ENCODE measurements around the gene HMG20A.

HMG20A gene

GRCh38 chr15:77527831-77528231, 107.1 kb downstream of the HMG20A start:
- H3K4me3 ChIP-seq (ENCODE audit: low read length) = no peak overlapping the region
- DNase-seq (ENCODE audit: low read depth) = no peak
- TF ChIP-seq CTCF (IDR thresholded peaks at IDR 0.05; ENCODE audit: insufficient read depth, low read depth, low read length, missing control alignments) = no peak

GRCh38 chr15:77528290-77528967, 107.7 kb downstream of the HMG20A start:
- H3K4me3 ChIP-seq (ENCODE audit: low read length) = no peak overlapping the region
- no peak for DNase-seq (ENCODE audit: low read depth)
- no peak for TF ChIP-seq CTCF (IDR thresholded peaks at IDR 0.05; ENCODE audit: insufficient read depth, low read depth, low read length, missing control alignments)

GRCh38 chr15:77528968-77529319, 108.3 kb downstream of the HMG20A start:
- H3K4me3 ChIP-seq (ENCODE audit: low read length) = no peak overlapping the region
- no peak for DNase-seq (ENCODE audit: low read depth)
- no peak for TF ChIP-seq CTCF (IDR thresholded peaks at IDR 0.05; ENCODE audit: insufficient read depth, low read depth, low read length, missing control alignments)

- TF ChIP-seq CTCF (IDR thresholded peaks at IDR 0.05; ENCODE audit: insufficient read depth, low read depth, low read length, missing control alignments) = no peak
- no peak for DNase-seq (ENCODE audit: low read depth)
- H3K4me3 ChIP-seq (ENCODE audit: low read length) = no peak overlapping the region
Observed at GRCh38 chr15:77529394-77530159, 108.9 kb downstream of the HMG20A start.

- TF ChIP-seq CTCF (IDR thresholded peaks at IDR 0.05; ENCODE audit: insufficient read depth, low read depth, low read length, missing control alignments) = no peak
- no peak for DNase-seq (ENCODE audit: low read depth)
- no peak overlapping the region for H3K4me3 ChIP-seq (ENCODE audit: low read length)
Observed at GRCh38 chr15:77530576-77530975, 109.9 kb downstream of the HMG20A start.

GRCh38 chr15:77531191-77532000, 110.7 kb downstream of the HMG20A start:
- DNase-seq (ENCODE audit: low read depth) = no peak
- H3K4me3 ChIP-seq (ENCODE audit: low read length) = no peak overlapping the region
- TF ChIP-seq CTCF (IDR thresholded peaks at IDR 0.05; ENCODE audit: insufficient read depth, low read depth, low read length, missing control alignments) = no peak
